K562 (cell line): Measurements from ENCODE around the gene MEFV. TPM values are rescaled to one million over a fixed set of nuclear protein-coding genes. Genes with fewer than 3 reads are reported as not detected.

Experiments
- CTBP1 ChIP-seq: fragments of 450-650 bp; IDR thresholded peaks from 2 replicates; pipeline ENCODE4 v1.6.1; 2016; ENCODE audit warnings: borderline replicate concordance
- ESRRA ChIP-seq: fragments of 450-650 bp; IDR thresholded peaks from 2 replicates; pipeline ENCODE4 v1.6.1; 2014; ENCODE audit warnings: low read depth, mild to moderate bottlenecking, moderate library complexity, borderline replicate concordance
- ETV6 ChIP-seq, 3 experiments: fragments of 150-350 bp in 1 of 3; sonication (generic) in 1 of 3; formaldehyde crosslinking in 1 of 3; IDR thresholded peaks; 2 replicates each; pipeline versions ENCODE4 v1.6.1 to v1.8.0; 2014 to 2022; ENCODE audit warnings: borderline replicate concordance in 2 of 3, low read depth in 2 of 3, antibody characterized with exemption in 1 of 3, low read length in 1 of 3, mild to moderate bottlenecking in 1 of 3, missing genetic modification reagents in 1 of 3
- HDAC2 ChIP-seq: fragments of 450-650 bp; IDR thresholded peaks from 2 replicates; pipeline ENCODE4 v1.6.1; 2016; ENCODE audit warnings: mild to moderate bottlenecking
- HMGN3 ChIP-seq: IDR thresholded peaks from 2 replicates; pipeline ENCODE4 v1.6.1; 2011; ENCODE audit warnings: borderline replicate concordance, low read depth, mild to moderate bottlenecking, mixed read lengths, low read length; ENCODE audit not compliant: insufficient read length; ENCODE audit errors: extremely low read depth
- HNRNPK ChIP-seq: fragments of 200-400 bp; formaldehyde crosslinking; IDR thresholded peaks from one replicate; pipeline ENCODE4 v1.6.1; 2018; ENCODE audit warnings: mild to moderate bottlenecking, low read depth, low read length; ENCODE audit not compliant: poor library complexity, severe bottlenecking
- JUND ChIP-seq, 2 experiments: IDR thresholded peaks; 2 replicates in 1 of 2; 3 replicates in 1 of 2; pipeline ENCODE4 v1.6.1; 2011; ENCODE audit warnings: borderline replicate concordance in 2 of 2, low read depth in 2 of 2, low read length in 2 of 2, improper control_type of control experiment in 1 of 2, missing biosample characterization in 1 of 2, missing genetic modification characterization in 1 of 2, missing genetic modification reagents in 1 of 2
- KHSRP ChIP-seq: fragments of 450-650 bp; IDR thresholded peaks from 2 replicates; pipeline ENCODE4 v1.6.1; 2017
- MEF2D ChIP-seq: conservative IDR thresholded peaks from 2 replicates; pipeline ENCODE4 v1.6.1; 2016; ENCODE audit warnings: low read depth, missing genetic modification characterization, missing compliant biosample characterization
- NBN ChIP-seq: fragments of 450-650 bp; IDR thresholded peaks from 2 replicates; pipeline ENCODE4 v1.6.1; 2016; ENCODE audit warnings: low read depth, mild to moderate bottlenecking
- NUFIP1 ChIP-seq: fragments of 450-650 bp; IDR thresholded peaks from 2 replicates; pipeline ENCODE4 v1.6.1; 2018; ENCODE audit not compliant: partially characterized antibody
- POLR2AphosphoS2 ChIP-seq: IDR thresholded peaks from 2 replicates; pipeline ENCODE4 v1.6.1; 2012; ENCODE audit warnings: low read length, improper control_type of control experiment
- PURB ChIP-seq: sonication (generic); formaldehyde crosslinking; IDR thresholded peaks from 2 replicates; pipeline ENCODE4 v1.9.0; 2021; ENCODE audit warnings: low read depth, mild to moderate bottlenecking, missing genetic modification reagents
- SAFB ChIP-seq: fragments of 200-400 bp; formaldehyde crosslinking; IDR thresholded peaks from 2 replicates; pipeline ENCODE4 v1.6.1; 2017; ENCODE audit warnings: low read depth, low read length, borderline replicate concordance
- SMARCA4 ChIP-seq: fragments of 450-650 bp; IDR thresholded peaks from 2 replicates; pipeline ENCODE4 v1.6.1; 2016
- SMARCA5 ChIP-seq: fragments of 450-650 bp; IDR thresholded peaks from 2 replicates; pipeline ENCODE4 v1.6.1; 2016
- TAL1 ChIP-seq: fragments of 450-650 bp; IDR thresholded peaks from 2 replicates; pipeline ENCODE4 v1.6.1; 2016; ENCODE audit warnings: mild to moderate bottlenecking
- TARDBP ChIP-seq: fragments of 450-650 bp; IDR thresholded peaks from 2 replicates; pipeline ENCODE4 v1.6.1; 2016
- ZNF133 ChIP-seq: fragments of 250-450 bp; sonication (Bioruptor Pico); IDR thresholded peaks from 2 replicates; pipeline ENCODE4 v1.4.0; 2020; ENCODE audit warnings: mild to moderate bottlenecking
- ZNF253 ChIP-seq: fragments of 250-450 bp; sonication (Bioruptor Pico); conservative IDR thresholded peaks from 2 replicates; pipeline ENCODE4 v1.6.1; 2021; ENCODE audit warnings: mild to moderate bottlenecking
- ZNF311 ChIP-seq: fragments of 250-450 bp; sonication (Bioruptor Pico); IDR thresholded peaks from 2 replicates; pipeline ENCODE4 v1.4.0; 2020; ENCODE audit warnings: mild to moderate bottlenecking, moderate library complexity
- polyA plus RNA-seq, 8 experiments: library from polyadenylated mRNA; depleted of rRNA in 4 of 8; stranded (reverse) in 5 of 8; unstranded in 3 of 8; fragments of >200 nt; fragmentation: Nextera tagmentation in 2 of 8; fragmentation: Illumina TruSeq in 1 of 8; extraction: Ambion mirVana in 2 of 8; extraction: Trizol in 1 of 8; gene quantifications; 2 replicates each; pipeline versions ENCODE4 v1.2.1 to v1.2.3, GENCODE V29; 2011 to 2014; ENCODE audit warnings: inconsistent platforms in 1 of 8, missing spikeins in 1 of 8
- total RNA-seq, 7 experiments: library from RNA; depleted of rRNA in 6 of 7; stranded (reverse); fragments of >200 nt in 6 of 7; fragmentation: Illumina TruSeq in 2 of 7; extraction: Trizol in 2 of 7; gene quantifications; 2 replicates each; pipeline versions ENCODE4 v1.2.1 to v1.2.3, GENCODE V29; 2011 to 2021; ENCODE audit warnings: low replicate concordance in 1 of 7
- TF ChIP-seq, protein P1 (sequence below): sonication (generic); formaldehyde crosslinking; IDR thresholded peaks from 2 replicates; pipeline ENCODE4 v1.8.1; 2023; ENCODE audit warnings: mild to moderate bottlenecking, missing genetic modification reagents
- TF ChIP-seq, protein P2 (sequence below): fragments of 450-650 bp; IDR thresholded peaks from 2 replicates; pipeline ENCODE4 v1.6.1; 2017; ENCODE audit warnings: antibody characterized with exemption, mild to moderate bottlenecking

Gene MEFV
- total and polyA plus RNA-seq, 9 of the 15 experiments (the other 6 are each of a cell fraction or from before 2014, with no cell fraction given): 0.14 TPM; not detected in 8

DNA sequence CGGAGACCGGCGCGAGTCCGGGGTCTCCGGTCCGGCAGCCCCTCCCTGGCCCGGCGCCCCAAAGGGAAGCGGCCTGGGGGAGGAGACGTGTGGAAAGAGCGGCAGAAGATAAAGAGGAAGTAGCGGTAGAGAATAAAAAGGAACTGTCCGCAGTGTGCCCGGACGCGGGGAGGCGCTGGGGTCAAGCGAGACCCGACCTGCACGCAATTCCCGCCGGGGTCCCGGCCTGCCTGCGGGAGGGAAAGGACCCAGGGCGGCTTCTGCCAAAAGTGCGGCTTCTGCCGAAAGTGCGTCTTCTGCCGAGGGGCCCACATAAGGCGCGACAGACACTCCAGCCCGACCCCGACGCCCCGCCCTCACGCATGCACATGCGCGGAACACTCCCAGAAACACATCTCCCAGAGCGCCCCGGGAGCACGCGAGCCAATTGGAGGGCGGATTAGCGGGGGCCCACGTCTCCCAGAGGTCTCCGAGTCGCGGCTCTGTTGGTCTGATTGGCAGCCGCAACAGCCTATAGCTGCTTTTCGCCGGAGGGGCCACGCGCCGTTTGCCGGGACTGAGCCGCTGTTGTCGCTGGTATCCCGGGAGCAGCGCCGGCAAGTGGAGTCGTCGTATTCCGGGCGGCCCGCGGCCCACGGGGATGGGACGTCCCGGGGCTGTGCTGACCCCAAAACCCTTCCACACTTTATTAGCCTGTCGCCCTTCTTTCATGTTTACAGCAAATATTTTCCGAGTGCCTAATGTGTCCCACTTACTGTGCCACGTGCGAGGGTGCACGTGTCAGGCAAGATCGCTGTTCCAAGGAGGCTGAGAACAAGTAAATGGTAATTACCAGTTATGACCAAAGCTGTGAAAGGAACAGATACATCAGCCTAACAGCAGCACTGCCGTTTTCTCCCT is 8.0 kb upstream of the MEFV start (continued):
- TF ChIP-seq ETV6 (IDR thresholded peaks at IDR 0.05; ENCODE audit: borderline replicate concordance in 1 of 2, low read depth in 2 of 2, low read length in 1 of 2) (peak; percentile 75 to 91), ETV6 (CRISPR knock-in tag; IDR thresholded peaks at IDR 0.05; ENCODE audit: borderline replicate concordance) (peak; percentile 94; the same call in 1 of the 2 replicates), TAL1 (no peak), SMARCA5 (no peak), JUND (IDR thresholded peaks at IDR 0.05; ENCODE audit: borderline replicate concordance, low read depth, low read length) (no peak), JUND (tag; IDR thresholded peaks at IDR 0.05; ENCODE audit: borderline replicate concordance, low read depth, low read length) (no peak; the same call in 2 of the 3 replicates), HNRNPK (no peak), PURB (no peak), CTBP1 (0 out of 2 replicates have a peak, but pooled peaks have one; percentile 11), MEF2D (no peak), NUFIP1 (peak; percentile 57), ZNF133 (no peak), TARDBP (no peak), HDAC2 (peak; percentile 79), ZNF311 (CRISPR knock-in tag) (no peak), SMARCA4 (no peak), NBN (no peak; the same call in 1 of the 2 replicates), ESRRA (no peak), ZNF253 (no peak), HMGN3 (peak; percentile 85), SAFB (no peak), KHSRP (no peak), POLR2AphosphoS2 (no peak; the same call in 1 of the 2 replicates)
- TF ChIP-seq, protein P1, sequence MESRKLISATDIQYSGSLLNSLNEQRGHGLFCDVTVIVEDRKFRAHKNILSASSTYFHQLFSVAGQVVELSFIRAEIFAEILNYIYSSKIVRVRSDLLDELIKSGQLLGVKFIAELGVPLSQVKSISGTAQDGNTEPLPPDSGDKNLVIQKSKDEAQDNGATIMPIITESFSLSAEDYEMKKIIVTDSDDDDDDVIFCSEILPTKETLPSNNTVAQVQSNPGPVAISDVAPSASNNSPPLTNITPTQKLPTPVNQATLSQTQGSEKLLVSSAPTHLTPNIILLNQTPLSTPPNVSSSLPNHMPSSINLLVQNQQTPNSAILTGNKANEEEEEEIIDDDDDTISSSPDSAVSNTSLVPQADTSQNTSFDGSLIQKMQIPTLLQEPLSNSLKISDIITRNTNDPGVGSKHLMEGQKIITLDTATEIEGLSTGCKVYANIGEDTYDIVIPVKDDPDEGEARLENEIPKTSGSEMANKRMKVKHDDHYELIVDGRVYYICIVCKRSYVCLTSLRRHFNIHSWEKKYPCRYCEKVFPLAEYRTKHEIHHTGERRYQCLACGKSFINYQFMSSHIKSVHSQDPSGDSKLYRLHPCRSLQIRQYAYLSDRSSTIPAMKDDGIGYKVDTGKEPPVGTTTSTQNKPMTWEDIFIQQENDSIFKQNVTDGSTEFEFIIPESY: peak; percentile 79; the same call in 1 of the 2 replicates
- TF ChIP-seq, protein P2, sequence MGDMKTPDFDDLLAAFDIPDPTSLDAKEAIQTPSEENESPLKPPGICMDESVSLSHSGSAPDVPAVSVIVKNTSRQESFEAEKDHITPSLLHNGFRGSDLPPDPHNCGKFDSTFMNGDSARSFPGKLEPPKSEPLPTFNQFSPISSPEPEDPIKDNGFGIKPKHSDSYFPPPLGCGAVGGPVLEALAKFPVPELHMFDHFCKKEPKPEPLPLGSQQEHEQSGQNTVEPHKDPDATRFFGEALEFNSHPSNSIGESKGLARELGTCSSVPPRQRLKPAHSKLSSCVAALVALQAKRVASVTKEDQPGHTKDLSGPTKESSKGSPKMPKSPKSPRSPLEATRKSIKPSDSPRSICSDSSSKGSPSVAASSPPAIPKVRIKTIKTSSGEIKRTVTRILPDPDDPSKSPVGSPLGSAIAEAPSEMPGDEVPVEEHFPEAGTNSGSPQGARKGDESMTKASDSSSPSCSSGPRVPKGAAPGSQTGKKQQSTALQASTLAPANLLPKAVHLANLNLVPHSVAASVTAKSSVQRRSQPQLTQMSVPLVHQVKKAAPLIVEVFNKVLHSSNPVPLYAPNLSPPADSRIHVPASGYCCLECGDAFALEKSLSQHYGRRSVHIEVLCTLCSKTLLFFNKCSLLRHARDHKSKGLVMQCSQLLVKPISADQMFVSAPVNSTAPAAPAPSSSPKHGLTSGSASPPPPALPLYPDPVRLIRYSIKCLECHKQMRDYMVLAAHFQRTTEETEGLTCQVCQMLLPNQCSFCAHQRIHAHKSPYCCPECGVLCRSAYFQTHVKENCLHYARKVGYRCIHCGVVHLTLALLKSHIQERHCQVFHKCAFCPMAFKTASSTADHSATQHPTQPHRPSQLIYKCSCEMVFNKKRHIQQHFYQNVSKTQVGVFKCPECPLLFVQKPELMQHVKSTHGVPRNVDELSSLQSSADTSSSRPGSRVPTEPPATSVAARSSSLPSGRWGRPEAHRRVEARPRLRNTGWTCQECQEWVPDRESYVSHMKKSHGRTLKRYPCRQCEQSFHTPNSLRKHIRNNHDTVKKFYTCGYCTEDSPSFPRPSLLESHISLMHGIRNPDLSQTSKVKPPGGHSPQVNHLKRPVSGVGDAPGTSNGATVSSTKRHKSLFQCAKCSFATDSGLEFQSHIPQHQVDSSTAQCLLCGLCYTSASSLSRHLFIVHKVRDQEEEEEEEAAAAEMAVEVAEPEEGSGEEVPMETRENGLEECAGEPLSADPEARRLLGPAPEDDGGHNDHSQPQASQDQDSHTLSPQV: peak; percentile 94
